Liver (tissue), 9 donors: ENCODE measurements around the gene RBMS2. TPM values are rescaled to one million over a fixed set of nuclear protein-coding genes. Genes with fewer than 3 reads are reported as not detected.
A peak's percentile ranks its signal among the peaks of the same experiment; 100 is the strongest.

Source experiments
- DNase-seq: peaks from one replicate; pipeline ENCODE4 v3.0.0-alpha.2; 2017; ENCODE audit warnings: low spot score
- H3K27ac ChIP-seq, 2 donors: one replicate each; pipeline ENCODE4 v1.7.0; 2013; ENCODE audit warnings: inconsistent platforms in 2 of 2, low read length in 2 of 2, control low read depth in 1 of 2, low read depth in 1 of 2, mild to moderate bottlenecking in 1 of 2
- H3K27me3 ChIP-seq, 4 donors: one replicate each; pipeline versions ENCODE4 v1.6.1 to v1.7.0; 2013; ENCODE audit warnings: low read length in 3 of 4, inconsistent platforms in 1 of 4, mild to moderate bottlenecking in 1 of 4, moderate library complexity in 1 of 4; ENCODE audit not compliant: control insufficient read depth in 4 of 4, insufficient read depth in 4 of 4
- H3K36me3 ChIP-seq, 4 donors: one replicate each; pipeline versions ENCODE4 v1.6.1 to v1.7.0; 2013; ENCODE audit warnings: low read length in 3 of 4, mild to moderate bottlenecking in 3 of 4, low read depth in 1 of 4, moderate library complexity in 1 of 4; ENCODE audit not compliant: control insufficient read depth in 4 of 4, insufficient read depth in 3 of 4
- H3K4me1 ChIP-seq, 4 donors: one replicate each; pipeline versions ENCODE4 v1.6.1 to v1.7.0; 2013; ENCODE audit warnings: low read length in 3 of 4, mild to moderate bottlenecking in 3 of 4, moderate library complexity in 1 of 4; ENCODE audit not compliant: control insufficient read depth in 4 of 4, insufficient read depth in 4 of 4
- H3K4me3 ChIP-seq, 3 donors: one replicate each; pipeline versions ENCODE4 v1.6.1 to v1.7.0; 2013; ENCODE audit warnings: low read length in 3 of 3, control low read depth in 1 of 3, low read depth in 1 of 3, mild to moderate bottlenecking in 1 of 3
- H3K9ac ChIP-seq, 2 donors: one replicate each; pipeline ENCODE4 v1.7.0; 2013; ENCODE audit warnings: low read length in 2 of 2, mild to moderate bottlenecking in 2 of 2, moderate library complexity in 2 of 2, control low read depth in 1 of 2, low read depth in 1 of 2
- H3K9me3 ChIP-seq, 4 donors: one replicate each; pipeline versions ENCODE4 v1.6.1 to v1.7.0; 2013; ENCODE audit warnings: low read length in 3 of 4; ENCODE audit not compliant: control insufficient read depth in 4 of 4
- EGR1 ChIP-seq, 2 donors: IDR thresholded peaks; 2 replicates each; pipeline ENCODE4 v1.6.1; 2016 to 2018; ENCODE audit warnings: antibody characterized with exemption in 2 of 2, low read depth in 2 of 2
- FOXA1 ChIP-seq: IDR thresholded peaks from 2 replicates; pipeline ENCODE4 v1.6.1; 2016; ENCODE audit warnings: antibody characterized with exemption
- FOXA2 ChIP-seq: IDR thresholded peaks from 2 replicates; pipeline ENCODE4 v1.6.1; 2016; ENCODE audit warnings: antibody characterized with exemption
- GABPA ChIP-seq, 2 donors: IDR thresholded peaks in 1 of 2; conservative IDR thresholded peaks in 1 of 2; 2 replicates each; pipeline ENCODE4 v1.6.1; 2016; ENCODE audit warnings: antibody characterized with exemption in 2 of 2, mild to moderate bottlenecking in 1 of 2, moderate library complexity in 1 of 2
- HNF4A ChIP-seq, 2 donors: conservative IDR thresholded peaks; 2 replicates each; pipeline ENCODE4 v1.6.1; 2016; ENCODE audit warnings: antibody characterized with exemption in 2 of 2, mild to moderate bottlenecking in 2 of 2
- HNF4G ChIP-seq: IDR thresholded peaks from 2 replicates; pipeline ENCODE4 v1.6.1; 2016; ENCODE audit warnings: antibody characterized with exemption
- JUND ChIP-seq, 2 donors: IDR thresholded peaks; 2 replicates each; pipeline ENCODE4 v1.6.1; 2016; ENCODE audit warnings: antibody characterized with exemption in 2 of 2
- NR2F2 ChIP-seq: IDR thresholded peaks from 2 replicates; pipeline ENCODE4 v1.6.1; 2016; ENCODE audit warnings: antibody characterized with exemption
- RXRA ChIP-seq, 2 donors: IDR thresholded peaks; 2 replicates each; pipeline ENCODE4 v1.6.1; 2017 to 2018; ENCODE audit warnings: antibody characterized with exemption in 2 of 2, mild to moderate bottlenecking in 1 of 2
- SP1 ChIP-seq: IDR thresholded peaks from 2 replicates; pipeline ENCODE4 v1.6.1; 2018; ENCODE audit warnings: antibody characterized with exemption, mild to moderate bottlenecking
- TAF1 ChIP-seq: conservative IDR thresholded peaks from 2 replicates; pipeline ENCODE4 v1.6.1; 2016; ENCODE audit warnings: antibody characterized with exemption, mild to moderate bottlenecking
- WGBS: extraction: QIAGEN DNeasy Blood & Tissue Kit; methylation state at CpG from one replicate; pipeline ENCODE4 v1.1.7; 2013; 5-methylcytosine and 5-hydroxymethylcytosine counted together
- polyA plus RNA-seq, 2 donors: library from polyadenylated mRNA; stranded (reverse) in 1 of 2; unstranded in 1 of 2; fragments of 200-250 nt in 1 of 2; fragments of >200 nt in 1 of 2; fragmentation: Nextera tagmentation in 1 of 2; extraction: Ambion mirVana in 1 of 2; gene quantifications; one replicate each; pipeline versions ENCODE4 v1.2.1 to v1.2.3, GENCODE V29; 2013 to 2015
- total RNA-seq, 2 donors: library from RNA; depleted of rRNA; stranded (reverse); fragments of >200 nt; gene quantifications; one replicate each; pipeline ENCODE4 v1.2.3, GENCODE V29; 2014
- TF ChIP-seq, protein P1 (sequence below): IDR thresholded peaks from 2 replicates; pipeline ENCODE4 v1.6.1; 2016; ENCODE audit warnings: antibody characterized with exemption
- TF ChIP-seq, protein P2 (sequence below): IDR thresholded peaks from 2 replicates; pipeline ENCODE4 v1.6.1; 2016; ENCODE audit warnings: antibody characterized with exemption
- TF ChIP-seq, protein P3 (sequence below): IDR thresholded peaks from 2 replicates; pipeline ENCODE4 v1.6.1; 2016; ENCODE audit warnings: antibody characterized with exemption
- TF ChIP-seq, protein P4 (sequence below): fragments of 150-350 bp; IDR thresholded peaks from 2 replicates; pipeline ENCODE4 v1.5.1; 2017; ENCODE audit warnings: improper control_type of control experiment, low read depth, low read length; ENCODE audit not compliant: missing input control
- donor health status: healthy.
- donor health status: healthy.
- donor health status: healthy.
- donor health status: healthy.
- donor health status: healthy.

Gene RBMS2
- total and polyA plus RNA-seq, 4 donors: 1.2 to 3.8 (median 1.8) TPM

DNA sequence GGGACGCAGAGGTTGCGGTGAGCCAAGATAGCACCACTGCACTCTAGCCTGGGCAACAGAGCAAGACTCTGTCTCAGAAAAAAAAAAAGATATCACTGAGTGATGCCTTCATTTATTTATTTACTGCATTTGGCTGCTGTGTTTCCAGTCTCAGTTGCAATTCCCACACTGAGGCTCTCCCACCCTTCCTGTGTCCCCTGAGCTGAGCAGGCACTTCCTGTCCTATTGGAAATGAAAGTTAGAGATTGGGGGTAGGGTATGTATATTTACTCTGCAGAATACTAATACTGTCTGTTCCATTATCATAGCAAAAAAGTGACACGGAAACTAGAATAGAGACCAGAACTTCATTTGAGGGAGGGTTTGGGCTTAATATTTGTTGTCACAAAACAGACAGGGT lies 1.6 kb upstream of the RBMS2 start:
- Histone ChIP-seq H3K36me3 (no peaks in the 10 kb centered on the region), H3K4me3 (no peak overlapping the region), H3K9ac (no peak overlapping the region), H3K9me3 (no peaks in the 10 kb centered on the region), H3K27ac (peak overlapping the region; percentile 5 to 68), H3K27me3 (no peaks in the 10 kb centered on the region), H3K4me1 (peaks cover 0 to 3% (median 0%) of the 10 kb centered on the region in 4 donors)
- no peak for DNase-seq
- no peak for TF ChIP-seq EGR1 (IDR thresholded peaks at IDR 0.05; ENCODE audit: low read depth in 2 of 2)
- TF ChIP-seq SP1: peak; percentile 40
- 74% methylated on average over 3 of the region's 3 CpGs for WGBS

DNA sequence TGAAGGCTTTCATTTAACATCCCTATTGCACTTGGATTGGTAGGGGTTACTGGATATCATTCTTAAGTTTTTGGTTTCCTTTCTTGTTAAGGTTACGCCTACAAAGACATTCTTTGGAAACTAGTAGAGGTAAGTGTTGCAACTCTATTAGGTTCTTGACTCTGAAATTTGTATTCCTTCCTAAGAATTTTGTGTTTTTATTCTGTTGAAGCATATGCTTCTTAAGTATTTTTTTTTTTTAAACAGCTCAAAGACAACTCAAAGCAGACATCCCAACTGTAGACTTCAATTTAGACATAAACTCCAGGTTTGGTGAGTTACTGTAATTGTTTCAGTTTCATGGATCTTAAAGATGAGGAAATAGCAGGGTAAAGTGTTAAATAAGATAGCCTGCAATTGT lies 1.1 kb upstream of the RBMS2 start:
- Histone ChIP-seq H3K4me3 (no peak overlapping the region), H3K36me3 (no peaks in the 10 kb centered on the region), H3K27ac (peak overlapping the region; percentile 5 to 68), H3K27me3 (no peaks in the 10 kb centered on the region), H3K9me3 (no peaks in the 10 kb centered on the region), H3K9ac (peak overlapping the region in 1 of 2 donors; percentile 66), H3K4me1 (peaks cover 0 to 3% (median 0%) of the 10 kb centered on the region in 4 donors)
- WGBS: 74% methylated on average over 1 of the region's 1 CpG
- no peak for DNase-seq
- TF ChIP-seq HNF4G: no peak
- no peak for TF ChIP-seq TAF1
- TF ChIP-seq, protein P1, sequence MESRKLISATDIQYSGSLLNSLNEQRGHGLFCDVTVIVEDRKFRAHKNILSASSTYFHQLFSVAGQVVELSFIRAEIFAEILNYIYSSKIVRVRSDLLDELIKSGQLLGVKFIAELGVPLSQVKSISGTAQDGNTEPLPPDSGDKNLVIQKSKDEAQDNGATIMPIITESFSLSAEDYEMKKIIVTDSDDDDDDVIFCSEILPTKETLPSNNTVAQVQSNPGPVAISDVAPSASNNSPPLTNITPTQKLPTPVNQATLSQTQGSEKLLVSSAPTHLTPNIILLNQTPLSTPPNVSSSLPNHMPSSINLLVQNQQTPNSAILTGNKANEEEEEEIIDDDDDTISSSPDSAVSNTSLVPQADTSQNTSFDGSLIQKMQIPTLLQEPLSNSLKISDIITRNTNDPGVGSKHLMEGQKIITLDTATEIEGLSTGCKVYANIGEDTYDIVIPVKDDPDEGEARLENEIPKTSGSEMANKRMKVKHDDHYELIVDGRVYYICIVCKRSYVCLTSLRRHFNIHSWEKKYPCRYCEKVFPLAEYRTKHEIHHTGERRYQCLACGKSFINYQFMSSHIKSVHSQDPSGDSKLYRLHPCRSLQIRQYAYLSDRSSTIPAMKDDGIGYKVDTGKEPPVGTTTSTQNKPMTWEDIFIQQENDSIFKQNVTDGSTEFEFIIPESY: no peak
- TF ChIP-seq GABPA (IDR thresholded peaks at IDR 0.05 in 1 of 2, conservative IDR thresholded peaks at IDR 0.05 in 1 of 2): no peak
- TF ChIP-seq FOXA1: no peak
- TF ChIP-seq, protein P2, sequence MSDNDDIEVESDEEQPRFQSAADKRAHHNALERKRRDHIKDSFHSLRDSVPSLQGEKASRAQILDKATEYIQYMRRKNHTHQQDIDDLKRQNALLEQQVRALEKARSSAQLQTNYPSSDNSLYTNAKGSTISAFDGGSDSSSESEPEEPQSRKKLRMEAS: no peak
- TF ChIP-seq EGR1 (IDR thresholded peaks at IDR 0.05; ENCODE audit: low read depth in 2 of 2): no peak
- no peak for TF ChIP-seq FOXA2
- TF ChIP-seq, protein P3, sequence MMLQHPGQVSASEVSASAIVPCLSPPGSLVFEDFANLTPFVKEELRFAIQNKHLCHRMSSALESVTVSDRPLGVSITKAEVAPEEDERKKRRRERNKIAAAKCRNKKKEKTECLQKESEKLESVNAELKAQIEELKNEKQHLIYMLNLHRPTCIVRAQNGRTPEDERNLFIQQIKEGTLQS: no peak
- no peak for TF ChIP-seq JUND (IDR thresholded peaks at IDR 0.05)
- TF ChIP-seq RXRA (IDR thresholded peaks at IDR 0.05): no peak
- TF ChIP-seq, protein P4, sequence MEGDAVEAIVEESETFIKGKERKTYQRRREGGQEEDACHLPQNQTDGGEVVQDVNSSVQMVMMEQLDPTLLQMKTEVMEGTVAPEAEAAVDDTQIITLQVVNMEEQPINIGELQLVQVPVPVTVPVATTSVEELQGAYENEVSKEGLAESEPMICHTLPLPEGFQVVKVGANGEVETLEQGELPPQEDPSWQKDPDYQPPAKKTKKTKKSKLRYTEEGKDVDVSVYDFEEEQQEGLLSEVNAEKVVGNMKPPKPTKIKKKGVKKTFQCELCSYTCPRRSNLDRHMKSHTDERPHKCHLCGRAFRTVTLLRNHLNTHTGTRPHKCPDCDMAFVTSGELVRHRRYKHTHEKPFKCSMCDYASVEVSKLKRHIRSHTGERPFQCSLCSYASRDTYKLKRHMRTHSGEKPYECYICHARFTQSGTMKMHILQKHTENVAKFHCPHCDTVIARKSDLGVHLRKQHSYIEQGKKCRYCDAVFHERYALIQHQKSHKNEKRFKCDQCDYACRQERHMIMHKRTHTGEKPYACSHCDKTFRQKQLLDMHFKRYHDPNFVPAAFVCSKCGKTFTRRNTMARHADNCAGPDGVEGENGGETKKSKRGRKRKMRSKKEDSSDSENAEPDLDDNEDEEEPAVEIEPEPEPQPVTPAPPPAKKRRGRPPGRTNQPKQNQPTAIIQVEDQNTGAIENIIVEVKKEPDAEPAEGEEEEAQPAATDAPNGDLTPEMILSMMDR: no peak
- no peak for TF ChIP-seq HNF4A (conservative IDR thresholded peaks at IDR 0.05)
- no peak for TF ChIP-seq NR2F2

DNA sequence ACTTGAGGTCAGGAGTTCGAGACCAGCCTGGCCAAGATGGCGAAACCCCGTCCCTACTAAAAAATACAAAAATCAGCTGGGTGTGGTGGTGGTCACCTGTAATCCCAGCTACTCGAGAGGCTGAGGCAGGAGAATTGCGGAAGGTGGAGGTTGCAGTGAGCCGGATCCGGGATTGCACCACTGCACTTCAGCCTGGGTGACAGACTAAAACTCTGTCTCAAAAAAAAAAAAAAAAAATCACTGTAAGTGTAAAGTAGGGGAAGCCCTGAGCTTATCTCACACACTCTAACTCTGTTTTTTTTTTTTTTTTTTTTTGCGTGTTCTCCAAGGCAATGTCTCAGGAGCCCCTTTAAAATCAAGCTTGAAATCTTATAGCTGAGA lies 421 bp upstream of the RBMS2 start:
- Histone ChIP-seq H3K9ac (peak overlapping the region in 1 of 2 donors; percentile 76), H3K36me3 (no peaks in the 10 kb centered on the region), H3K4me3 (peak overlapping the region in 1 of 3 donors; percentile 49), H3K27me3 (no peaks in the 10 kb centered on the region), H3K9me3 (no peaks in the 10 kb centered on the region), H3K4me1 (peaks cover 0 to 3% (median 0%) of the 10 kb centered on the region in 4 donors), H3K27ac (peak overlapping the region; percentile 5 to 68)
- WGBS: 56% methylated on average over 8 of the region's 8 CpGs
- TF ChIP-seq, protein P1: no peak
- no peak for DNase-seq
